Smooth muscle cell (in vitro differentiated cells): ENCODE measurements around the gene VWA2. TPM values are rescaled to one million over a fixed set of nuclear protein-coding genes. Genes with fewer than 3 reads are reported as not detected.

Experiments used
- DNase-seq: peaks from one replicate; lab custom pipeline; 2025; ENCODE audit not compliant: unreplicated experiment; lab: John Stamatoyannopoulos, UW
- H2AFZ ChIP-seq: fragments of 200-600 bp; sonication (generic); 2 replicates; pipeline ENCODE4 v1.6.0; 2016; ENCODE audit warnings: antibody characterized with exemption, low read depth, mild to moderate bottlenecking
- H3F3A ChIP-seq: fragments of 200-600 bp; sonication (generic); 2 replicates; pipeline ENCODE4 v1.6.0; 2017; ENCODE audit warnings: antibody characterized with exemption, low read depth
- H3K27ac ChIP-seq: fragments of 200-600 bp; sonication (generic); 2 replicates; pipeline ENCODE4 v1.5.1; 2016; ENCODE audit warnings: low read depth, mild to moderate bottlenecking
- H3K27me3 ChIP-seq: fragments of 200-600 bp; sonication (generic); 2 replicates; pipeline ENCODE4 v1.6.1; 2016; ENCODE audit warnings: low read depth, mild to moderate bottlenecking
- H3K36me3 ChIP-seq: fragments of 200-600 bp; sonication (generic); 2 replicates; pipeline ENCODE4 v1.5.1; 2016; ENCODE audit warnings: low read depth
- H3K4me1 ChIP-seq: fragments of 200-600 bp; sonication (generic); 2 replicates; pipeline ENCODE4 v1.5.1; 2016; ENCODE audit warnings: low read depth
- H3K4me2 ChIP-seq: fragments of 200-600 bp; sonication (generic); 2 replicates; pipeline ENCODE4 v1.6.0; 2016; ENCODE audit warnings: mild to moderate bottlenecking
- H3K4me3 ChIP-seq: fragments of 200-600 bp; sonication (generic); 2 replicates; pipeline ENCODE4 v1.5.1; 2016; ENCODE audit warnings: mild to moderate bottlenecking
- H3K79me2 ChIP-seq: fragments of 200-600 bp; sonication (generic); 2 replicates; pipeline ENCODE4 v1.6.0; 2016; ENCODE audit warnings: low read depth, mild to moderate bottlenecking
- H3K9ac ChIP-seq: fragments of 200-600 bp; sonication (generic); 2 replicates; pipeline ENCODE4 v1.6.0; 2016; ENCODE audit warnings: low read depth
- H3K9me3 ChIP-seq: fragments of 200-600 bp; sonication (generic); replicated peaks from 2 replicates; pipeline ENCODE4 v1.5.1; 2016; ENCODE audit warnings: low read depth
- H4K20me1 ChIP-seq: fragments of 200-600 bp; sonication (generic); 2 replicates; pipeline ENCODE4 v1.6.0; 2016; ENCODE audit warnings: low read depth
- CTCF ChIP-seq: fragments of 200-600 bp; sonication (generic); IDR thresholded peaks from 2 replicates; pipeline ENCODE4 v1.5.1; 2017; ENCODE audit warnings: borderline replicate concordance, mild to moderate bottlenecking, antibody characterized with exemption; ENCODE audit not compliant: insufficient read depth, poor library complexity, severe bottlenecking
- WGBS: methylation state at CpG from one replicate; pipeline ENCODE4 v1.1.7; 2016; ENCODE audit warnings: low lambda C conversion rate; 5-methylcytosine and 5-hydroxymethylcytosine counted together
- polyA plus RNA-seq: library from polyadenylated mRNA; unstranded; fragments of >200 nt; fragmentation: Nextera tagmentation; extraction: Ambion mirVana; gene quantifications from 2 replicates; pipeline ENCODE4 v1.2.1, GENCODE V29; 2016
- total RNA-seq: library from RNA; depleted of rRNA; stranded (reverse); fragments of >200 nt; gene quantifications from 2 replicates; pipeline ENCODE4 v1.2.3, GENCODE V29; 2014

VWA2 gene
- 0.36 TPM in 2 replicates for total RNA-seq
- 0.06 and 0.70 TPM in 2 replicates for polyA plus RNA-seq

GRCh38 chr10:114239117-114239993 lies at the start of gene VWA2:
Gene VWA2 (plus strand): TSS chr10:114239254. CDS start chr10:114248714, 9,460 bp downstream.
- Histone ChIP-seq H3K27me3 (peaks cover 86% of the 10 kb centered on the region), H3K27ac (no peak within 1 kb of the TSS), H2AFZ (peak within 1 kb of the TSS; percentile 20), H3F3A (no peaks in the 10 kb centered on the region), H4K20me1 (no peaks in the 10 kb centered on the region), H3K4me3 (peak within 1 kb of the TSS; percentile 45), H3K9me3 (no peaks in the 10 kb centered on the region), H3K4me1 (peaks cover 4% of the 10 kb centered on the region), H3K4me2 (peak within 1 kb of the TSS; percentile 87), H3K9ac (no peak within 1 kb of the TSS), H3K79me2 (no peaks in the 10 kb centered on the region), H3K36me3 (no peaks in the 10 kb centered on the region)
- peak; percentile 13 for TF ChIP-seq CTCF
- 4% methylated on average over 79 of the region's 79 CpGs for WGBS
- DNase-seq, result no peak

GRCh38 chr10:114189700-114190099 lies 49.4 kb upstream of the VWA2 start:
- Histone ChIP-seq H3K4me1 (no peaks in the 10 kb centered on the region), H2AFZ (no peak overlapping the region), H3K4me3 (no peak overlapping the region), H3K27ac (no peak overlapping the region), H3K27me3 (peaks cover 3% of the 10 kb centered on the region), H4K20me1 (no peaks in the 10 kb centered on the region), H3K36me3 (no peaks in the 10 kb centered on the region), H3K79me2 (no peaks in the 10 kb centered on the region), H3F3A (no peaks in the 10 kb centered on the region), H3K9me3 (no peaks in the 10 kb centered on the region), H3K4me2 (no peak overlapping the region), H3K9ac (no peak overlapping the region)
- 93% methylated on average over 8 of the region's 8 CpGs for WGBS
- TF ChIP-seq CTCF, result no peak
- no peak for DNase-seq

- Histone ChIP-seq H3K9ac (no peak overlapping the region), H3K4me3 (no peak overlapping the region), H3K4me2 (no peak overlapping the region), H2AFZ (no peak overlapping the region), H3K9me3 (no peaks in the 10 kb centered on the region), H3K27me3 (peaks cover 3% of the 10 kb centered on the region), H3K4me1 (no peaks in the 10 kb centered on the region), H3K27ac (no peak overlapping the region), H3K36me3 (no peaks in the 10 kb centered on the region), H3K79me2 (no peaks in the 10 kb centered on the region), H3F3A (no peaks in the 10 kb centered on the region), H4K20me1 (no peaks in the 10 kb centered on the region)
- 33% methylated on average over 2 of the region's 2 CpGs for WGBS
- TF ChIP-seq CTCF, result no peak
- DNase-seq, result no peak
Observed at GRCh38 chr10:114195079-114195478, 44.0 kb upstream of the VWA2 start.
